GM19467 (cell line): Measurements from ENCODE around the gene DPYSL5.

Experiments
- ATAC-seq: cut with Tn5 transposase; IDR thresholded peaks from one replicate; pipeline ENCODE4 v1.9.1; 2021; ENCODE audit warnings: mild to moderate bottlenecking, moderate library complexity; ENCODE audit not compliant: unreplicated experiment

DPYSL5 gene

DNA sequence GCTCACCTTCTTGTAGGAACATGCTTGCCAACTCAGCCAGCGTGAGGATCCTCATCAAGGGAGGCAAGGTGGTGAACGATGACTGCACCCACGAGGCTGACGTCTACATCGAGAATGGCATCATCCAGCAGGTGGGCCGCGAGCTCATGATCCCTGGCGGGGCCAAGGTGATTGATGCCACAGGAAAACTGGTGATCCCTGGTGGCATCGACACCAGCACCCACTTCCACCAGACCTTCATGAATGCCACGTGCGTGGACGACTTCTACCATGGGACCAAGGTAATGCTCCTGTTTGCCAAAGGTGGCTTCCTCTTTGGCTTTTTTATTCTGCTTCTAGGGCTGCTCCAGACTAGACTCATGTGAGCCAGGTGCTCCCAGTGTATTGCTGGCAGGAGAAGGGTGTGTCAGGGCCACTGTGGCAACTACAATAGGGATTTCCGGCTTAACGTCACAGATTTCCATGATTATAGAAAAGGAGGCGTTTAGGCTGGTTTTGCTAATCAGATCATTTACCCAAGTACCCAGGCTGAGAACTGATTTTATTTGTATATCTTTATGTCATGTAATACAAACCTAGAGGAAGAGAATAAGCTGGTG is 50.6 kb downstream of the DPYSL5 start:
- ATAC-seq: no peak

DNA sequence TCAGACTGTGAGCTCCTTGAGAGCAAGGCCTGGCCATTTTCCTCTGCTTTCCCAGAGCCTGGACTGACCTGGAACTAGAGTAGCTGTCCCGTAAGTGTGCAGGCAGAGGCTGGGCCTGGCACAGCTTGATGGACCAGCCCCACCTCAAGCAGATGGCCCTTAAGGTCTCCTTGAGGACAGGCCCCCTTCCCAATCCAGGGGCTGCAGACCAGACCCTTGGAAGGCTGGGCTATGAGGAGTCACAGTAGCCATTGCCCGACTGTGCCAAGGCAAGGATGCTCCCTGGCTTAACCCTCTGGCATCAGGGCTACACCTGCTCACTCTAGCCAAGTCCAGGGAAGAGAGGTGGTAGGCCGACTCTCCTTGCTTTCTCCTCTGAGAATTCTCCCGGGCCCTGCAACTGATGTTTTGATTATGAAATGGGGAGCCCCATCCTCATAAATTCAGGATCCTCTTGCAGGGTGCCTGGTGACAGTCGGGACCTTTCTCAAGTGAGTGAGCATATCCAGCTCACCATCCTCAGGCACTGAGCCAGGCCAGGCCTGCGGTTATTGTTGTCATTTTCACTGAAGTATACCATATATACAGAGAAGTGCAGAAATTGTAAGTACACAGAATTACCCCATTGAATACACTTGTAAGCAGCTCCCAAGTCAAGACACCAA is 51.7 kb downstream of the DPYSL5 start:
- no peak for ATAC-seq

DNA sequence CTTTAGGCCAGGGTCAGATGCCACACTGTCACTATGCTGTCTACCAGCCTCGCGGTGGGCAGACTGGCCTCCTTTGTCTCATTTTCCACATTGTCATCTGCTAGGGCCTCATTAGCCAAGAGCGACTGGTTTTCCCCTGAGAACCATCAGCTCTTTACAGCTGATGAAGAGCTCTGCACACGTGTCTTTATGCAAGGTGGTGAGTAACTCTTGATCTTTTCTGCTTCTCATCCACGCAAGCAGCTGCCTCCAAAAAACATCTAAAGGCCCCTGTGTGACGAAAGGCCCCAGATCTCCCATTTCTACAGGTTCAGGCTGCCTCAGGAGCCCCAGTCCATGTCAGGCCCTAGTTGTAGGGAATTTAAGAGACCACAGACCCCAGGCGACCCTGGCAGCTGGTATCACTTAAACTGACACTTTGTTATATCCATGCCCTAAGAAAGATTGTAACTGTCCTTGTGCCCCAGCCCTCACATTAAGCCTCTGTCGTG is 52.9 kb downstream of the DPYSL5 start:
- ATAC-seq: no peak

DNA sequence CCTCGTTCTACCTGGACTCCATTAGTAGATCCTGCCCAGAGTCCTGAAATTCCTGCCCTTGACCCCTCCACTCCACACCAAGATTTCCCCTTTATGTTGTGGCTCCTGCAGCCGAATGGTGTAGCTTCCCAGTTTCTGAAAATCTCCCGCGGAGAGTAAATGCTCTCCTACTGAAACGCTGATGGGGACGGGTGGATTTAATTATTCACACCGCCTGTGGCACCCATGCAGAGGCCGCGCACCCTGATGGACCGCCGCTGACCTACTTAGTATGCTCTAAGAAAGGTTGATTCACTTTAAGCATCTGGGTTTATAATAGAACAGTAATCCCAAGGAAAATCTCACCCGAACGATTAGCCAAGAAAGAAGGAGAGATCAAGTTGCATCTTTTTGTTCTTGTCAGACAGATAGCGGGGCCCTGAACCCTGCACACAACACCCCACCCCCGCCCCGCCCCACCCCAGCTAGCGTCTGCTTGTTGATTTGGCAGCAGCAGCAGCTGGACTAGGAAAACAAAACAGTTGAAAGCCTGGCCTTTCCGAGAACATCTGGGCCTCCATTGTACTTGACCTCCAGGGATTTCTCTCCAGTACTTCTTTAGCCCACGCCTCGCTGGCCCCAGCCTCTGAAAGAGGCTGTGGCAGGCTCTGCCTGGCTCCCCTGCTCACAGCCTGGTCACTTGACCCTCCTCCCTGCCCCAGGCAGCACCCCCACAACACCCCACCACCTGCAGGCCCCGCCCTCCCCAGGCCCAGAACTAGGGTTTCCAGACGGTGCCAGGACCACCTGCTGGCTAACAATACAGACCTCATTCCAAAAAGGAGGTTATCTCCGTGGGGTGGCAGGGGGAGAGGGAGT is 53.6 kb downstream of the DPYSL5 start:
- ATAC-seq: no peak

DNA sequence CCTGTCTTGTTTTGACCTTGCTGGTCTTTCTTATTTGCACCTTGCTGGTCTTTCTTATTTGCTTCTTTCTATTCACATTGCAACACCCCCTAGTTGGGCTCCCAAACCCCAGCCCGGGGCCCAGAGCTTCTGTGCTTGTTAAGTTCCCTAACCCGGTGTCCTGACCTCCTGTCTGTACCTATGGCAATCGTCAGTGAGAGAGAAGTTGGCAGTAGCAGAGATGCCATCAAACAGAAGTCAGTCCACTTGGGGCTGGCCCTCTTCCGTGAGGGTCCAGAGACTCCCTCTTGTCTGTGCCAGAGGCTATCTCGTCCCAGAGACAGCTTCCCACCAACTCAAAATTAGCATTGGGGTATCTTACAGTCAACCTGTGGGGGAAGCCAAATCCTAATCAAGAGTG is 55.7 kb downstream of the DPYSL5 start:
- ATAC-seq: no peak

DNA sequence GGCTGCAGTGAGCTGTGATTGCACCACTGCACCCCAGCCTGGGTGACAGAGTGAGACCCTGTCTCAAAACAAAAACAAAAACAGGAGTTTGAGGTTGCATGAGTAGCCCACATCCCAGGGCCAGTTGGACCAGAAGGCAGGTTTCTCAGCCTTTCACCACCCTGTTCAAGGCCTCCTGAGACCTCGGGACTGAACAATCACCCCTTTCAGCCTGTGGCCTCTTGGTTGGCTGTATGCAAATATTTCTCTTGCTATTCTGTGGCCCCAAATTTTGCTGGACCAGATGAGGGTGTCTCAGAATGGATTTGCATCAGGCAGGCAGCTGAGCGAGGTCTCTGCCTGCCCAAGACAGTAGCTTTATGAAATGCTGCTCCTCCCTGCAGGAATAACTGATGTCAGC is 56.9 kb downstream of the DPYSL5 start:
- peak; percentile 71 for ATAC-seq

DNA sequence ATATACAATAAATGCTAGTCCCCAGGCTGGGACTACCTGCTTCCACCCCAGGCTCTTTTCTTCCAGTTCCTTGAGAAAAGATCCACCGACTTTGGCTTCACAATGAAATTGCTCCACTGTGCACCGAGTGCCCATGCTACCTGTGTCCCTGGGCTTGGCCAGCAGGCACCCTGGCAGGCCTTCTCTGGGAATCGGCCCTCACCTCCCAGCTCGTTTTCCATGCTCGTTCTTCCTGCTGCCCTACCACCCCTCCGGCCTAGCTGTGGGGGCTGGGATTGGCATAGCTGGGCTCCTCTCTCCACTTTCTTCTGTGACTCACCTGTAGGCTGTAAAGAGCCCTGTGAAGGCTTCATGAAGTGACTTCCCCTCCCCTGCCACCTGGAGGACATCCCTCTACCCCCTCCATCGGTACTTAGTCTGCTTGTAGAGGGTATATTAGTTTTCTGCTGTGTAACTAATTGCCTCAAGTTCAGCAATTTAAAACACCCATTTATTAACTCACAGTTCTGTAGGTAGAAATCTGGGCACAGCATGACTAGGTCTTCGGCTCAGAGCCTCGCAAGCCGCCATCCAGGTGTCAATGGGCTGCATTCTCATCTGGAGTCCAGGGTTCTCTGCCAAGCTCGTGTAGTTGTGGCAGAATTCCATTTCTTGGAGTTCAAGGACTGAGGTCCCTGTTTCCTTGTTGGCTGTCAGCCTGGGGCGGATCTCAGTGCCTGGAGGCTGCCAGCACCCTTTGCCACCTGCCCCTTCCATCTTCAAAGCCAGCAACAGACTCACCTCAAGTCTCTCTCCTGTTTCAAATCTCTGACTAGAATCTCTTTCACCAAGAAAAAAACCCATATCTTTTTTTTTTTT is 57.6 kb downstream of the DPYSL5 start:
- ATAC-seq: no peak

DNA sequence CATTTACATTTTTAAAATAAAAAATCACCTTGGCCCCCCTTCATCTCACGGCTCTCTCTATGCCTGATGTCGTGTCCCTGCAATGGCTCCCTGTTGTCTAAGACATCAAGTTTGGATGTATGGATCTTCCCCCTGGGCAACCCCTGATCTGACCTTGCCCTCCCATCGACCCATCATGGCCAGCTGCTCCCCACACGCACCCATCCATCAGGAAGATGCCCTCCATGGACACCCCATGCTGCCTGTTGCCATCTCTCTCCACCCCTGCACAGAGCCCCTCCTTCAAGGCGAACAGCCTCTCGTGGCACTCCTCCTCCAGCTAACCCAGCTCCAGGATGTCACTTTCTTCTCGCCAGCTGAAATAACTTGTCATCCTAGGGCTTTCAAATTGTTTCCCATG is 59.5 kb downstream of the DPYSL5 start:
- ATAC-seq: no peak

DNA sequence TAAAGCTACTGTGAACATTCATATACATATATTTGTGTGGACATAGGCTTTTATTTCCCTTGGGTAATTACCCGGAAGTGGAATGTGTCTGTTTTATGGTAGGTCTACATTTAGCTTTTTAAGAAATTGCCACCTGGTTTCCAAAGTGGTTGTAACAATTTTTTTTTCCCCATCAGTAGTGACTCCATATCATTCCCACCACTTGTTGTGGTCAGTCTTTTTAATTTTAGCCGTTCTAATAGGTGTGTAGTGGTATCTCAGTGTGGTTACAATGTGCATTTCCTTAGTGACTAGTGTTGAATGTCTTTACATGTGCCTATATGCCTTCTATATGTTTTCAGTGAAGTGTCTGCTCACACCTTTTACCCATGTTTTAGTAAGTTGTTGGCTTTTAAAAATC is 62.2 kb downstream of the DPYSL5 start:
- no peak for ATAC-seq

DNA sequence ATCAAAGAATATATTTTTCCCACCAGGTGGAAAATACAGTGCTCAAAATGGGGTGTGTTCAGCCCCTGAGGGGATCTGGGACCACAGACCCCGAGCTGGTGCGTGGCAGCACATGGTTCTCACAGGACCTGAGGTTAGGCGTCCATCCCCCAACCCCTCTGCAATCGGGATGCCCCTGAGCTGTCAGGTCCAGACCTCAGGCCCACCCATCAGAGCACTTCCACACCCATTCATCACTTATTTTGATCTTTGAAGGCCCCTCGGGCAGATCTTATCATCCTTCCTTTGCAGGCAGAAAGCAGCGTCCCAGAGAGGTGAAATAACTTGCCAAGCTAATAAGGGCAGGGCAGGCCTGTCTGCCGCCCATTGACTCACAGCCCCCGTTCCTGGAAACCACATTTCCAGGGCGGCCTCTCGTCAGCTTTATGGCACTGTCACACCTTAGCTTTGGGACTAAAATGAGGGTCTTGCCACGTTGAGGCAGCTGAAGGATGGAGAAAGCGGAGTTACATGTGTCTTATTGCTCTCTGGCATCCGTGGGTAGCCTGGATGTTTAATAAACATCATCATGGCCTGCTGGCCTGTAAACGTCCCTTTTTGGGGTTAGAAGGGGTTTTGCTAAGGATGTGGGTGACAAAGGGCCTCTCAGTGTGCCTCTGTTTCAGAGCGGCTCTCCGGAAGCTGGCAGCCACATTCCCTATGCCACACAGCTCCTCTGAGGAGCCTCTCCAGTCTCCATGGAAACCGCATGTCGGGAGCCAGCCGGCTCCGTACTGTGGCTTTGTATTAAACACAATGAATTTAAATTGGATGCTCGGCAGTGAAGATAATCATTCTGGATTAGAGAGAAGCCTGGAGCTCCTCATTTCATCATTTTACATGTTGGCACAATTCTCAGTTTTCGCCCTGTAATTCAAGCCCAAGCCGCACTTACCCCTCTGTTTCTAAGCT is 64.3 kb downstream of the DPYSL5 start:
- ATAC-seq: no peak

DNA sequence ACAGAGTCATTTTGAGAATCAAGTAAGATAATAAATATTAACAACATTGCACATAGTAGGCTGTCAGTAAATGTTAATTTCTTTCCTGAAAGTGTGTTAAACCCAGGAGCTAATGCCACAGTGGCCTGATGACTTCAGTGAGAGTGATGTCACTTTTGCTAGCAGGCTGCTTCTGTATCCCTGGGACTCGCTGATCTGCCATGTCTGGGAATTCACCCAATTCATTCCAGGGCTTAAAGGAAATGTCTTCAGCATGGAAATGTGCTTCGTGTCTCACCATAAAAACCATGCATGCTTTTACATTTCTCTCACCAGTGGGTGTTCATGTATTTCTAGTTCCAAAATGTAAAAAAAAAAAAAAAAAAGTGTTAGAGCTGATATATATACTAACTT is 65.7 kb downstream of the DPYSL5 start:
- no peak for ATAC-seq

DNA sequence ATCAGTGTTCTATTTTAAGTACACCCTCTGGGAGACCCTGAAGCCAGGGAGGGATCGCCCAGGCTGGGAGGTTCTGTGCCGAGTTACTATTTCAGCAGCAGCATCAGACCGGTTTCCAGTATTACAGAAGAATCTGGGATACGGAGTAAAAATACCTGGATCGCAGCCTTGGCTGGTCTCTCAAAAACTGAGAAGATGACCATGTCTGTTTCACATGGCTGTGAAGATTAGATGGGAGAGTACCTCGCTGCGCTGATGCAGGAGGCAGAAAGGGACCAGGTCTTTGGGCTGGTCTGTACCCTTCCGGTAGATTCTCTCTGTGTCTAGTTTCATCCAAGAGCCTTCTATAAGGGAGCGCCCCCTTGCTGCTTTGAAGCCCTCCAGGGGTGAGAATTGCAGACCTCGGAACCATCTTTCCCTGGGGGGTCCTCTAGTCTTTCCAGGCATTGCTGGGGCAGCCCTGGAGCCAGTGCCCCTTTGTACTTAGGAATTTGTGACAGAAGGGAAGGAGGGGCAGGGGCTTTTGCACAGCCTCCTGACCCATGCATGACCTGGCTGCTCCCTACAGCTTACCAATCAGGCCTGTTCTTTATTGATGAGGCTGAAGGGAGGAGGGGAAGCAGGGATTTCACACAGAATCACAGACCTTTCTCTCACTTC is 66.2 kb downstream of the DPYSL5 start:
- ATAC-seq: no peak

DNA sequence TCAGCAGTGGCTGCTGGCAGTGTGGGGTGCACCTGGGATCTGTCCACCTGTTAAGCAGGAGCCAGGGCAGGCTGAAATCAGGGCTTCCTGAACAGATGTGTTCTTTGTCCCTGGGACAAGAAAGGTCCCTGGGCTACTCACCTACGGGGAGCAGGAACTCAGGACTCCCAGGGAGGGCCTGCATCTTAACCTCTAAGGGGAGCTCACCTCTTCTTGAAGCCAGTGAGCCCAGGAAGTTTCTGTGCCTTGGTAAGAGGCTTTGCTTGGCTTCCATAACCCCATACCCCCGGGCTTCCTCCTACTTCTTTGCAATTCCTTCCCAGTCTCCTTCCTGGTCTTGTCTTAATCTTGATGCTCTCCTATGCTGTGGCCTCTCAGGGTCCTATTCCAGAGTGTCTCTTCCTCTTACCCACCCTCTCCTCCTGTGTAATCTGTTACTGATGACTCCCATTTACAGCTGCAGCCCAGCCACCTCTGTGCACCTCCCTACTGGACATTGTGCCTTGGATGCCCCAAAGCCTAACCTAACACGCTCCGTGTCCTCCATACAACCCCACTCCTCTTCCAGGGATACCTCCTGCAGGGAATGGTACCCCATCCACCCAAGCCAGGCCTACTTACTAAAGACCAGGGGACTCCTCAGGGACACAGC is 66.9 kb downstream of the DPYSL5 start:
- no peak for ATAC-seq

DNA sequence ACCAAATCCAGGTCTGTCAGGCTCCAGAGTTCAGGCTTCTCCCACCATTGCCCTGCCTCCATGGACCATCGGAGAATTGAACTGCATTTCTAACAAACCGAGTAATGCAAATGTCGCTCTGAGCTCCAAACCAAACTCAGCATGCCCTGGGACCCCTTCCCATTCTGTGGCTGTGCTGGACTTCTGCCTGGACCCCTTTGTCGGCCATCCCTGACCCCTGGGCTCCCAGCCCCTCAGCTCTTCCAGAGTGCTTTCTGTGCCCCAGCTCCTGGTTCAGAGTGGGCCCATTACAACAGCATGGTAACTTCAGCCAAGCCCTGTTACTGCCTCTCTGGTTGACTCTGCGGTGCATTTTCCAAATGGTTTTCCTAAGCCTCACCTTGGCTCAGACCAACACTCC is 67.4 kb downstream of the DPYSL5 start:
- ATAC-seq: no peak

DNA sequence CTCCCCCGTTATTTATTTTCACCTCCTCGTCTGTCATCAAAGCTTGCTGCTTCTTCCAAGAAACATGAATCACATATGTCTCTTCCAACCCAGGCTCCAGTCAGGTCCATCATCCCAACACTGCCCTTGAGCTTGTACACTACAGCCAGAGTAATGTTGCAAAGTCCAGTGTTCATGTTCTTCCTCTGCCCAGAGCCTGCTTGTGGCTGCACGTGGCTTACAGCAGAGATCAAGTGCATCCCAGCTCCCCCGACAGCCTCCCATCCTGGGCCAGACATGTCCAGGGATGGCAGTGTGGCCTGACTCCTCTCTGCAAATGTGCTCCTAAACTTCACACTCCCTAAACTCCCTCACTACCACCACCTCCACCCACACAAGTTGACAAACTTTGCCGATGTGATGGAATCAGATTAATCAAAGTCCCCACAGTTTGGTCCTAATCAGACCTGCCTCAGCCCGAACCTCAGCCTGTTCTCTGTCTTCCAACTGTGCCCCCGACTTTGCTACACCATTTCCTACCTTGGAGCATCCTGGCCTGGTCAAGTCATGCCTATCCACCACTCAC is 68.3 kb downstream of the DPYSL5 start:
- ATAC-seq: no peak

DNA sequence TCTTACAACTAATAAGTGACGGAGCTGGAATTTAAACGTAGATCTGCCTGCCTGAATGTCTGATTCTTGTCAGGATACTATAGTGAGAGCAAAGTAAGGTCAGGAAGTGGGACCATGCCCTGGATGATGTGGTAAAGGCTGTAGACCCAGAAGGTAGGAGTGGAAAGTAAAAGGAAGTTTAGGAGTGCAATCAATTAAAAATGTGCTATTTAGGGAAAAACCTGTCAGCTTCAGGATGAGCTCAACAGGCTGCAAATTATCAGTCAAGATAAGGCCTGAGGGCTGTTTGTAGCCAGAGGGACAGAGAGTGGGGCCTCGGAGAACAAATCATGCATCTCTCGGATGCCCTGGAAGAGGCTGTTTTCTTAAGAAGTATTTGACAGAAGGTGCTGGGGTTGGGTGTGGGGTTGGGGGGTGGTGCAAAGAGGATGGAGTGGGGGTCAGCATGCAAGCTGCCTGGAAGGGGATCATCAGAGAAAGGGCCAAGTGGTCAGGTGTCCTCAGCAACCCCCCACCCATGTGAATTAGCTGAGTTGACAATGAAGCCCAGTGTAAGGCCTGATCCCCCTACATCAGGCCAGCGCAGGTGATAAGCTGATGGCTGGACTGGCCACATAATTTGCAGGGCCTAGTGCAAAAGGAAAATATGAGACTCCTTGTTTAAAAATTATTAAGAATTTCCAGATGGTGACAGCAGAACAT is 69.4 kb downstream of the DPYSL5 start:
- no peak for ATAC-seq

DNA sequence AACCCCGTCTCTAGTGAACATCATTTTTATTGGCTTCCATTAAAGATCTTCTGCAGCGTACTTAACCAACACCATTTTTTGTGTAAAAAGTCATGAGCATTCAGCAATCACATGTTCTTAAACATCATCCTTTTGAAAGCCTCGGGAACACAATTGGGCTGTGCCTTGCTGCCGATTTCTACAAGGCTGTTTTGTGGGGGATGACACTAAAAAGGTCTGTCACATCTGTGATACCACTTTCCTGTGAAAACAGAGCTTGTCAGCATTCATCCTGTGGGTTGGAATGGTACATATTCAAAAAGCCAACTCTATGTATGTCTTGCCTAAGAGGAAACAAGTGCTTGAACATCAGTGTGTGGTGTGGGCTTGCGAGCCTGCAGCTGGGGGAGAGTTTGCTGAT is 73.4 kb downstream of the DPYSL5 start:
- no peak for ATAC-seq
